GM10248 (cell line): ENCODE results near the gene FPGS.
"Not testable (repeated sequence)": the region's sequence is repeated elsewhere in the genome, so short reads cannot be mapped to it uniquely, and the experiment has no call there.

Experiments
- CTCF ChIA-PET: fragments of 300-600 bp; sonication (Branson Sonifier 250); formaldehyde crosslinking; extraction: SDS; loops from one replicate; lab custom pipeline; 2021; ENCODE audit warnings: antibody characterized with exemption; lab: Yijun Ruan, JAX
- POLR2A ChIA-PET: fragments of 350-650 bp; sonication (Branson Sonifier 250); formaldehyde crosslinking; extraction: SDS; loops from one replicate; lab custom pipeline; 2020; ENCODE audit warnings: antibody characterized with exemption; lab: Yijun Ruan, JAX
- DNase-seq: peaks from one replicate; pipeline ENCODE4 v3.0.0; 2012; ENCODE audit errors: extremely low spot score
- CTCF ChIP-seq: IDR thresholded peaks from 2 replicates; pipeline ENCODE4 v1.5.1; 2012; ENCODE audit warnings: mild to moderate bottlenecking, low read depth; ENCODE audit errors: extremely low read depth, missing control alignments, control extremely low read depth

Gene FPGS

GRCh38 chr9:127828262-127829031, 25.8 kb downstream of the FPGS start:
- no peak for TF ChIP-seq CTCF
- ChIA-PET POLR2A (no interaction called here), CTCF (interaction anchor here (1.3 kb wide), 1 partner anchor 10 kb away, joined by 3 read pairs; no protein-coding TSS in a partner anchor)
- no peak for DNase-seq

DNA sequence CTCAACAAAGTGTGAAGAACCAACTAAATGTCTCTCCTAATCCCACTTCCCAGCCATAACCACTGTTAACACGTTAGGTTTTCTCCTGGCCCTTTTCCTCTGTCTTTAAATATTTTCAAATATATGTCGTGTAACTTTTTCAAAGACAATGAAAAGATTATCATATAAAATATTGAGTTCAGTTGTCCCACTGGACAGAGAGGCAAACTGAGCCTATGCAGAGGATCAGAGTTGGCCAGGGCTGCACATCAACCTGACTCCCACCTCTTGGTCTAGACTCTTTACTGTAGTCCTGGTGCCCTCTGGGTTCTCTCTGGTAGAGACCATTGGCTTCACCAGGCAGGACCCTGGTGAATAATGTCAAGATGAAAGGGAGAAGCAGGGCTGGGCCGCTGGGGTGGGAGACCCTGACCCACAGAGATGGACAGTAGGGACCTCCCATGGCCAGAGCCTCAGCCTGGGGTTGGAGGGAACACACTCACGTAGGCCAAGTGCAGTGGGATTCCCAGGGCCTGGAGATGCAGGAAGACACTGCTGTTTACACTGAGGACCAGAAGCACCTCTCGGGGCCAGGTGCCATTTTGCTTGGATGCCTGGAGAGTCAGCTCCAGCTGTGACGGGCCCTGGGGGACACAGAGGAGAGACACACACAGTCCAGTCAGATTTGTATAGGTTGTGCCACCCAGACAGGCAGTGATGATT, 26.7 kb downstream of the FPGS start:
- ChIA-PET CTCF (interaction anchor here (1.3 kb wide), 1 partner anchor 9 kb away, joined by 3 read pairs; no protein-coding TSS in a partner anchor), POLR2A (no interaction called here)
- no peak for TF ChIP-seq CTCF
- DNase-seq, result no peak

GRCh38 chr9:127832248-127832647, 29.6 kb downstream of the FPGS start:
- DNase-seq, result no peak
- ChIA-PET CTCF (interaction anchor here (1.0 to 3.4 kb wide), 2 partner anchors 37 to 97 kb away, joined by 3 to 13 read pairs; partner anchors contain the start of gene TOR2A), POLR2A (no interaction called here)
- no peak for TF ChIP-seq CTCF

DNA sequence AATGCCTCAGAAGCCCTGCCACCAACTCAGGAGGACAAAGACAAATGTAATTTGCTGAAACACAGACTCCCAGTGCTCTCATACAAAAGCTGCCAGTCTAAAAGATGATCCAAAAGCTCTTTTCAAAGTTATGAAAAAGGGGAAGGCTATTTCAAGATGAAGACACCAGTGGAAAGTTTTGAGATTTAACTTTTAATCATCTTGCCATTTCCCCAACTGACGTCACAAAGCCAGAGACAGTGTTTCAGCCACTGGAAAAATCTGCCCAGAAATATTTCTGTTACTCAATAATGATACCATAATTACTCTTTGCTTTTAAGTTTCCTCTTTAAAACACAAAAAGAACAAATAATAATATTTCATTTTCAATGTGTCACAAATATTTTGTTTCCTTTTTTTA, 30.9 kb downstream of the FPGS start:
- ChIA-PET POLR2A (no interaction called here), CTCF (interaction anchor here (3.4 kb wide), 1 partner anchor 36 kb away, joined by 13 read pairs; no protein-coding TSS in a partner anchor)
- no peak for TF ChIP-seq CTCF
- DNase-seq, result no peak

DNA sequence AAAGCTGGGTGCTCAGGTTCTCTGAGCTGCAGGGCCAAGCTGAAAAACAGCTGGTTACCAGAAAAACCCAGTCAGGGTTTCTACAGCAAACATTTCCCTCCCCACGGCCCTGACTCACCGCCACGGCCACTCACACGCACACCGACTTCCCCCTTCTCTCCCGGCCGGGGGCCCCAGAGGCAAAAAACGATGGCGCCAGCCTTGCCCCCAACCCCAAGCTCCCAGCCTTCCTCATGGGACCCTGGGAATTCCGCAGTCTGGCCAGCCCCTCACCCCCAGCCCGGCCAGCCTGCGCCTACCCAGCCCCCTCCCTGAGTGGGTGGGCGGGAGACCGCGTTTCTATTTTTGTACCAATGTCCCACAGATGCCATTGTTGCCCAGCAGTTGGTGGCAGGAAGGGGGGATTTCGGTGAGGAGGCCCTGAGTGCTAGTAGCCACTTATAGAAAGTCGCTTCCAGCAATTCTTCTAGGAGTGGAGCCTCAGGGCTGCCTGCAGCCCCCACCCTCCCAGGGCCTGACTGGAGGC, 33.4 kb downstream of the FPGS start:
- ChIA-PET CTCF (interaction anchor here (1.3 to 2.1 kb wide), 5 partner anchors 9 to 101 kb away, joined by 3 to 7 read pairs (median 4); partner anchors contain the start of gene TOR2A), POLR2A (no interaction called here)
- no peak for DNase-seq
- TF ChIP-seq CTCF, result no peak

DNA sequence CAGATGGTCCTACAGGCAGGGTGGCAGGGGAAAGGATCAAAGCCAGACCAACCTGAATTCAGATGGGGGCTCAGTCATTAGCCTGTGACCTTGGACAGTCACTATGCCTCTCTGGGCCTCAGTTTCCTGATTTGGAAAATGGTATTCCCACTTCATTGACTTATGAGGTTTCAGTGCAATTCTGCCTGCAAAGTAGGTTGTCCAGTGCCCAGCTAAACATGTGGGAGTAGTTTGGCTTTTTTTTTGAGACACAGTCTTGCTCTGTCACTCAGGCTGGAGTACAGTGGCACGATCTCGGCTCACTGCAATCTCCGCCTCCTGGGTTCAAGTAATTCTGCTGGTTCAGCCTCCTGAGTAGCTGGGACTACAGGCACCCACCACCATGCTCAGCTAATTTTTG, 33.9 kb downstream of the FPGS start:
- CTCF ChIA-PET, result interaction anchor here (1.3 to 2.1 kb wide), 6 partner anchors 9 to 101 kb away, joined by 3 to 7 read pairs (median 4); partner anchors contain the start of gene TOR2A
- POLR2A ChIA-PET, DNase-seq: not testable (repeated sequence)
